Body of pancreas (tissue), 4 donors: ENCODE results near the gene WDR37. TPM values are rescaled to one million over a fixed set of nuclear protein-coding genes. Genes with fewer than 3 reads are reported as not detected.

Experiments used
- ATAC-seq: fragments of 150-250 bp; one replicate; pipeline ENCODE4 v1.9.1; 2016
- DNase-seq, 4 donors: peaks; one replicate each; pipeline ENCODE4 v3.0.0-alpha.2; 2019
- H3K27ac ChIP-seq, 4 donors: fragments of 200-600 bp; sonication (generic); 1 replicate in 3 of 4; 2 replicates in 1 of 4; pipeline versions ENCODE4 v1.5.1 to v1.6.1; 2016 to 2019; ENCODE audit warnings: mild to moderate bottlenecking in 1 of 4, mixed read lengths in 1 of 4, moderate library complexity in 1 of 4
- H3K27me3 ChIP-seq, 2 donors: fragments of 200-600 bp; sonication (generic); one replicate each; pipeline ENCODE4 v1.6.0; 2016; ENCODE audit warnings: mild to moderate bottlenecking in 1 of 2
- H3K36me3 ChIP-seq, 2 donors: fragments of 200-600 bp; sonication (generic); replicated peaks in 1 of 2; 2 replicates each; pipeline ENCODE4 v1.5.1; 2016; ENCODE audit warnings: low read depth in 2 of 2; ENCODE audit not compliant: insufficient read depth in 1 of 2
- H3K4me1 ChIP-seq: fragments of 200-600 bp; sonication (generic); one replicate; pipeline ENCODE4 v1.6.0; 2016
- H3K4me3 ChIP-seq, 2 donors: fragments of 200-600 bp; sonication (generic); 1 replicate in 1 of 2; 2 replicates in 1 of 2; pipeline ENCODE4 v1.5.1; 2016 to 2019
- H3K9me3 ChIP-seq, 3 donors: fragments of 200-600 bp; sonication (generic); 1 replicate in 2 of 3; 2 replicates in 1 of 3; pipeline ENCODE4 v1.5.1; 2016
- POLR2A ChIP-seq, 3 donors: fragments of 450-650 bp; IDR thresholded peaks; one replicate each; pipeline ENCODE4 v1.6.1; 2016; ENCODE audit warnings: antibody characterized with exemption in 3 of 3, mild to moderate bottlenecking in 2 of 3
- WGBS, 2 donors: methylation state at CpG; one replicate each; pipeline ENCODE4 v1.1.5; 2017; 5-methylcytosine and 5-hydroxymethylcytosine counted together
- intact Hi-C: fragments of 100-400 bp; cut with DNase I; formaldehyde crosslinking; loops from one replicate; pipeline ENCODE4 v1.15.1; 2023
- total RNA-seq, 2 donors: library from RNA; depleted of rRNA; stranded (reverse); fragments of >200 nt; gene quantifications; one replicate each; pipeline ENCODE4 v1.1.0, GENCODE V29; 2016
- TF ChIP-seq, protein P1 (sequence below), 7 experiments: fragments of 450-650 bp in 4 of 7; fragments of 200-600 bp in 3 of 7; sonication (generic) in 3 of 7; IDR thresholded peaks; one replicate each; pipeline ENCODE4 v1.5.1; 2016 to 2019; ENCODE audit warnings: antibody characterized with exemption in 7 of 7

WDR37 gene
- total RNA-seq, 2 donors from 2014 or later: 9.9 to 14.3 TPM

DNA sequence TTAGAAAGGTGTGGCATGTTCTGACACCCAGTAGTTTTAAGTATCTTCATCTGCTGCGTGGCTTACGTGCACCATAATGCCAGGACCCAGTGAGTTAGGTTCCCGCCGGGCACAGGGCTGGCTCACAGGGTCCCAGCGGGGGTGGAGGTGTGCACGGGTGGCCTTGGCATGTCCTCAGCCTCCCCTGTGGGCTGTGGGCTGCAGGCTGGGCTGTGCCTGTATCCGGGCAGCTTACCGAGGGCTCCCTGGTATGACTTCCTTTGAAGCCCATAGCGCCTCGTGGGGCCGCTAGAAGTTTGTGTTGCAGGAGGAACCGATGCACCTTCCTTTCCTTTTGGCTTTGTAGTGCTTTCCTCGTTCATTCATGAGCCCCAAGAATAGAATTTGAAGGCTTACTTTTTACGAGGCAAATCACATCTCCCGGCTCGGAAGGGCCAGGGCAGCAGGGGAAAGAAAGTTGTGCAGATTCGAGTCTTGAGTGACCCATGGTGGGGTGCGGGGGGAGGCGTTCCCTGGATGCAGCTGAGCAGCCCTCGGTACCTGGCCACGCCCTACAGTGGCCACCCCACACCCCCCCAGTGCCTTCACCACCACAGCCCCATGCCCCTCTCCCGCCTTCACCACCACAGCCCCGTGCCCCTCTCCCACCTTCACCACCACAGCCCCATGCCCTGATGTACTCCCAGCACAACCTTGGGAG is 113.2 kb downstream of the WDR37 start:
- Histone ChIP-seq H3K36me3 (no peaks in the 10 kb centered on the region), H3K4me3 (no peak overlapping the region), H3K4me1 (no peaks in the 10 kb centered on the region), H3K27ac (no peak overlapping the region), H3K27me3 (no peaks in the 10 kb centered on the region), H3K9me3 (no peaks in the 10 kb centered on the region)
- TF ChIP-seq, protein P1, sequence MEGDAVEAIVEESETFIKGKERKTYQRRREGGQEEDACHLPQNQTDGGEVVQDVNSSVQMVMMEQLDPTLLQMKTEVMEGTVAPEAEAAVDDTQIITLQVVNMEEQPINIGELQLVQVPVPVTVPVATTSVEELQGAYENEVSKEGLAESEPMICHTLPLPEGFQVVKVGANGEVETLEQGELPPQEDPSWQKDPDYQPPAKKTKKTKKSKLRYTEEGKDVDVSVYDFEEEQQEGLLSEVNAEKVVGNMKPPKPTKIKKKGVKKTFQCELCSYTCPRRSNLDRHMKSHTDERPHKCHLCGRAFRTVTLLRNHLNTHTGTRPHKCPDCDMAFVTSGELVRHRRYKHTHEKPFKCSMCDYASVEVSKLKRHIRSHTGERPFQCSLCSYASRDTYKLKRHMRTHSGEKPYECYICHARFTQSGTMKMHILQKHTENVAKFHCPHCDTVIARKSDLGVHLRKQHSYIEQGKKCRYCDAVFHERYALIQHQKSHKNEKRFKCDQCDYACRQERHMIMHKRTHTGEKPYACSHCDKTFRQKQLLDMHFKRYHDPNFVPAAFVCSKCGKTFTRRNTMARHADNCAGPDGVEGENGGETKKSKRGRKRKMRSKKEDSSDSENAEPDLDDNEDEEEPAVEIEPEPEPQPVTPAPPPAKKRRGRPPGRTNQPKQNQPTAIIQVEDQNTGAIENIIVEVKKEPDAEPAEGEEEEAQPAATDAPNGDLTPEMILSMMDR (IDR thresholded peaks at IDR 0.05): no peak
- 58 to 64% methylated on average over 15 to 23 of the region's 23 CpGs for WGBS, 2 donors
- intact Hi-C loops: no loop called here
- ATAC-seq: no peak
- no peak for DNase-seq

DNA sequence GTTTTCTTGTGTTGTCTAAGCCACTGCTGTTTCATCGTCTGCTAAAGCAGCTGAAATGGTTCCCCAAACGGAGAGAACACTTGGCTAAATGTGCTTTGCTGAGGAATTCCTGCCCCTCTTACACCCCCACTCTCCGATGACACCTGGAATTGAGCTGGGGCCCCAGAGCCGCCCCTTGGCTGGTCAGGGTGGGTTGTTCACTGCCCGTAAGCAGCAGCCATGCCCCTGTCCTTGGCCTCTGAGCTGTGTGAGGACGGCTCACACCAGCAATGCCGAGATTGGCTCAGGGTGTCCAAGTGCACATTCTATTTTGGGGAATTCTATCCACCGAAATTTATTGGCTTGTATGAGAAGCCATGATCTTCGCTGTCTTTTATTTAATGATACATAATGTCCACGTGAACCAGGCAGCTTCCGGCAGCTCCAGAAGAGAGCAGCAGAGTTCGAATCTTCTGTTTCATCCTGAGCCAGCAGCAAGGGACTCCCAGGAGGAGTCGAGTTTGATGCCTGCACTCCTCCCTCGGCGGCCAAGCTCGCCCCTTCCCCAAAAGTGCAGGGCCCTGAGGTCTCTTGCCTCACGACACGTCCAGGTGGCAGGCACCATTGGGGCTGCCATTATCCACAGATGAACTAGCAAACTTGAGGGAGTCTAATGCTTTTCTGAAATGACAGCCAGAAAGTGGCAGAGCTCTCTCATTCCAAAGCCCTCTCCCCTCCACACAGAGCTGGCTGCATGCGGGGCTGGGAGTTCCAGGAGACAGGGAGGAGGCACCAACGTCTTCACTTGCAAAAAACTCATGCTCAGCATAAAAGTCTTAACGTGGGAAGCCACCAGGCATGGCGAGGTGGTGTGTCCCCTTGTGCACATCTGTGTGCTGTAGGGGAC is 114.0 kb downstream of the WDR37 start:
- no peak for ATAC-seq
- intact Hi-C loops: no loop called here
- TF ChIP-seq, protein P1 (IDR thresholded peaks at IDR 0.05): no peak
- no peak for TF ChIP-seq POLR2A (IDR thresholded peaks at IDR 0.05)
- no peaks in the 10 kb centered on the region for H3K4me1 ChIP-seq
- 41 to 45% methylated on average over 11 to 22 of the region's 22 CpGs for WGBS, 2 donors
- no peaks in the 10 kb centered on the region for H3K27me3 ChIP-seq
- H3K36me3 ChIP-seq: no peaks in the 10 kb centered on the region
- H3K9me3 ChIP-seq: no peaks in the 10 kb centered on the region
- DNase-seq: no peak
- no peak overlapping the region for H3K27ac ChIP-seq
- no peak overlapping the region for H3K4me3 ChIP-seq

DNA sequence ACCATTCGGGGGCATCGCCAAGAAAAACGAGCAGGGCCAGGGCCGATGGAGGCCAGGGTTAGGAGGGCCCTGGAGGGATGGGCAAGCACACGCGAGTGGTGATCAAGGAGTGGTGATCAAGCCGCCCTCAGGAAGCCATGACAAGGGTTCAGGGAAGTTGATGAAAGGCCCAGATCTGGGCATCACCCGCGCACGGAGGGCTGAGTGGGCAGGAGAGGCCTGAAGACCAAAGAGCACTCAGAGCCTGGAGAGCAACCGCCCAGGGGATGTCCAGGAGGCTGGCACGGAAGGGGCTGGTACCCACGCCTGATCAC is 114.6 kb downstream of the WDR37 start:
- Histone ChIP-seq H3K36me3 (no peaks in the 10 kb centered on the region), H3K4me3 (no peak overlapping the region), H3K27me3 (no peaks in the 10 kb centered on the region), H3K27ac (no peak overlapping the region), H3K4me1 (no peaks in the 10 kb centered on the region), H3K9me3 (no peaks in the 10 kb centered on the region)
- DNase-seq: no peak
- intact Hi-C loops: no loop called here
- TF ChIP-seq, protein P1 (IDR thresholded peaks at IDR 0.05): no peak
- TF ChIP-seq POLR2A (IDR thresholded peaks at IDR 0.05): no peak
- no peak for ATAC-seq
- WGBS, 2 donors: 83 to 90% methylated on average over 9 to 13 of the region's 13 CpGs

DNA sequence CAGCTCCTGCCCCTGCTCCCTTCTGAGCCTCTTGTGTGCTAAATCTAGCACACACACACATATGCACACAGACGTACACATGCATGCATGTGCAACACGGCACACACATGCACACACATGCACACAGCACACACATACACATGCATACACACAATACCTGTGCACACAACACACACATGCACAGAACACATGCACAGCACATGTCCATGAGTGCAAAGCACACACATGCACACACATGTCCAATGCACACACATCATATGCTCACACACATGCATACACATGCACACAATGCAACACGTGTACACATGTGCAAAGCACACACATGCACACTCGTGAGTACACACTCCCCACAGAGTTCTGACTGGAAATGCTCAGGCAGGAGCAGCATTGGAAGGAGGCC is 115.0 kb downstream of the WDR37 start:
- no peaks in the 10 kb centered on the region for H3K36me3 ChIP-seq
- intact Hi-C loops: no loop called here
- 60 to 70% methylated on average over 1 to 4 of the region's 4 CpGs for WGBS, 2 donors
- no peak overlapping the region for H3K27ac ChIP-seq
- no peak for ATAC-seq
- no peaks in the 10 kb centered on the region for H3K27me3 ChIP-seq
- no peak for DNase-seq
- H3K4me3 ChIP-seq: no peak overlapping the region
- H3K9me3 ChIP-seq: no peaks in the 10 kb centered on the region
- no peak for TF ChIP-seq POLR2A (IDR thresholded peaks at IDR 0.05)
- TF ChIP-seq, protein P1 (IDR thresholded peaks at IDR 0.05): no peak
- no peaks in the 10 kb centered on the region for H3K4me1 ChIP-seq
